ENCODE measurements around the gene RPRD1B.

The RPRD1B gene

DNA sequence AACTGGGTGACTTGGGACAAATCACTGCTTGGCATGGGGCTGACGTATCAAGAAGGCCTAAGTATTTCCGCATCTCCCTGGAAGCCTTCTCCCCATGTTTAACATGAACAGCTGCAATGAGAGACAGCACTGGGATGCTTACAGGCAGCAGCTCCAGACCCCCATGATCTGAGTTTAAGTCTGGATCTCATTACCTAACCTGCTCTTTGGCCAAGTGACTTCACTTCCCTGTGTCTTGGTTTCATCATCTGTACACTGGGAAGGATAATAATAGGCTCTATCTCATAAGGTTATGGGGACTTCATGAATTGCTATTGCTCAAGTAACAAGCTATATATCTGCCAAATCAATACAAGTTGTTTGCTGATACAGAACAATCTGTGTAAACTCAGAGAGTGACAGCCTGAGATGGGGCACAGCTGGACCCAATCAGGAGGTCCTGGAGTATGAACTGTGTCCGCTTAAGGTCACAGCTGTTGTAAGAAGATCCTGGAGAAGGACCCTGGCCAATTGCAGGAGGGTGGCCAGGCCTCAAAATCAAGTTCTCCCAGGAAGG, 75.5 kb downstream of the RPRD1B start:
- no peak for DNase-seq

DNA sequence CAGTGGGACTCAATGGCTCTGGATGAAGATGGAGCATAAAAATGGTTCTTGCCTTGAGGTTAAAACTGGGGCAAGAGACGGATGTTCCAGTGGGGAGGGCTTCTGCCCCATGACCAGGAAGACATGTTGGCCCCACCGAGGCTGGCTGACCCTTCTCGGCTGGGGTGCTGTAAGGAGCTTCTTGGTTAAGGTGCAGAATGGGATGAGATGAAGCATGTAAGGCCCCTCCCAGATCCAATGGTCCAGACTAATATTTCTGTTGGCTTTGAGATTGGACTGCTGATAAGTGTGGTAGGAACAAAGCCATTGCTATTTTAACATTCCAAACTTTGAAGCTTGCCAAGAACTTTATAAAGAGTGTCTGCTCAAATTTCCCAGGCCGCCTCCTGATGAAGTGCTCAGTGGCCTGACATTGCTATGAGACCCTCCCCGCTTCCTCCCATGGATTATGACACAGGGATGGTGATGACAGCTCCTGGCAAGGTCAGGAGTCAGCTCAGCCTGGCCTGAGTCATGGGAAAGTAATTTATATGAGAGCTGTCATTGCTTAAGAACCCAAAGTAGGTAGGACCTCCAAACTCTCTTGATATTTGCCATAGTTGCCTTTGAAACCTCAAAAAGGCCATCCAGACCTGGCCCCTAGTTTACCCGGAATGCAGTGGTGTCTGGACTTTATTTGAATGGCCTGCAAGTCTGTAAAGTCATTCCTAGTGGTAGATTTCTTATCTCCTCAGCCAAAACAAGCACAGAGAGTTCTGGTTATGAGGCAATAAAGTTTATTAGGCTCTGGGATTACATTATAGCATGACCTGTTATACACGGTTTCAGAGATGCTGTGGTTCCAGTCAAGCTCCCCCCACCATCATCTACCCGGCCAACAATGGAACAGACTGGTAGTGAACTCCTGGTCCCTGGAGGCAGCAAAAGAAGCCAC, 76.3 kb downstream of the RPRD1B start:
- no peak for DNase-seq

DNA sequence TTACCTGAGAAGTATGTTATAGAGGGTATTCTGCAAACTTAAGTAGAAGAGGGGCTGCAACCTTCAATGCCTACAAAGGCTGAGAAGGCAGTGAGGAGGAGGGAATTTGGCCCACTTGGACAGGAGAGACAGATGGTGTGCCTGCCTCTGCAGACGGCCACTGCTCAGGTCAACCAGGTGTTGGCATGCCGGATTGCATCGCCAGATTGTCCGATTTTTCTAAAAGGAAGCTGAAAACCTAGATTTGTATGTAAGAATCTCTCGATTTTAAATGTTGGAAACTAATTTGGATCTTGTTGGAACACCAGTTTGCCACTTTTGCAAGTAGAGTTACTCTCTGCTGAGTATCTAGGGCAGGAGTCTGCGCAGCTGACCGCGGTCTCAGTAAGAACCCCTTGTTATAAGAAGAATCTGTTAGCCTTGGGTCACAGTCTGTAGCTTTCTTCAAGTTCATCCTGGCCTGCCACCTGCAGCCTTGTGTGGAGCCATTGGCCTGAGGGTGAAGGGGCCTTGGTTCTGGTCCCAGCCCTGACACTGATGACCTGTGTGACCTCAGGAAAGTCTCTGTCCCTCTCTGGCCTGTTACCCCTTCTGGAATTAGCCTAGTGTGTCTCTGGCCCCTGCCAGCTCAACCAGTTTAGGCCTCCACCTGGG, 77.1 kb downstream of the RPRD1B start:
- DNase-seq = no peak

DNA sequence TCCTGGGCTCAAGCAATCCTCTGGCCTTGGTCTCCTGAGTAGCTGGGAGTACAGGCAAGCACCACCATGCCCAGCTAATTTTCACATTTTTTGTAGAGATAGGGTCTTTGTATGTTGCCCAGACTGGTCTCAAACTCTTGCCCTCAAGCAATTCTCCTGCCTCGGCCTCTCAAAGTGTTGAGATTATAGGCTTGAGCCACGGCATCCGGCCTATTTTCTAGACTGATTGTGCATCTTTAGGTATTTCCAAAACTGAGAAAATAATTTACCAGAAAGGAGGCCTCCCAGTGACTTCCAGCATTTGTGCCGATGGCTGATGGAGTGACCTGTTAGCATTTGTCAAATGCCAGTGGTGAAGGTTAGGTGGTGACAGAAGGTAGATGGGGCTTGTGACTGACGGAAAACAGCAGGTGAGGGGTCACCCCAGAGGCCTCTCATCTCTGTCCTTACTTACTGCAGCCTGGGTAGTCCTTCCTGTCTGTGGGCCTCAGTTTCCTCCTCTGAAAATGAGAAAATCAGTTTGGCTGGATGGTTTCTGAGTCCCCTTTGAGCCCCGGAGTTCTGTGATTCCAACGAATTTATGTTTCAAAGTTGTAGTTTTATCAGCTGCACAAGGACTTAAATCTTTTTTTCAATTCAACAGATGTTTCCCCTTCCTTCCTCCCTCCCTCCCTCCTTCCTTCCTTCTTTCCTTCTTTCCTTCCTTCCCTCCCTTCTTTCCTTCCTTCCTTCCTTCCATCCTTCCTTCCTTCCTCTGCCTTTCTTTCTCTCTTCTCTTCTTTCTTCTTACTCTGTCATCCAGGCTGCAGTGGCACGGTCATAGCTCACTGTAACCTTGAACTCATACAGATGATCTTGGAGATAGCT, 78.1 kb downstream of the RPRD1B start:
- no peak for DNase-seq

DNA sequence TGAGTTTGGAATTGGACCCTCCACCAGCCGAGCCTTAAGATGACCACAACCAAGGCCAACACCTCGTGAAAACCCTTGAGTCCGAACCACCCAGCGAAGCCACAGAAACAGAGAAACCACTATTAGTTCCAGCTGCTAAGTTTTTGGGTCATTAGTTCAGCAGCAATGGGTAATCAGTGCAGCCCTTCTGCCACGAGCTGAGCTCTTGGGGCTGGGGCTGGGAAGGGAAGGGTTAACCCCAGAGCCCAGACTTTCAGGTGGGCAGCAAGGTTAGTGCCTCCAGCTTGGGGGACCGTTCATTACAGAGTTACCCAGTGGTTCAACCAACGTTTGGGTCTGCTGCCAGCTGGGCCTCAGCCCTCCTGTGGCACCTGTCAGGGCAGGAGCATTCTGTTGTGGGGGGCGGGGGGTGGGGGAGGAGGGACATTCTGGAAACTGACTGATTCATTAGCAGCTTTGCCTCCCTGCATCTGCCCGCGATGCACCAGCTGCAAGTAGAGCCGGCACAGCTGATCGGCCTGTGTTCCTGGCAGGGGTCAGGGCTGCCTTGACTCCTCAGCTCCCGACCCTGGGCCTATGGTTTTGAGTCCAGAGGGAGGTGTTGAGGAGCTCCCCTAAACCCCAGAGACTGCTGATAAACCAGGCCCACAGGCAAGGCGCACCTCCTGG, 78.8 kb downstream of the RPRD1B start:
- peak; percentile 33 for DNase-seq

DNA sequence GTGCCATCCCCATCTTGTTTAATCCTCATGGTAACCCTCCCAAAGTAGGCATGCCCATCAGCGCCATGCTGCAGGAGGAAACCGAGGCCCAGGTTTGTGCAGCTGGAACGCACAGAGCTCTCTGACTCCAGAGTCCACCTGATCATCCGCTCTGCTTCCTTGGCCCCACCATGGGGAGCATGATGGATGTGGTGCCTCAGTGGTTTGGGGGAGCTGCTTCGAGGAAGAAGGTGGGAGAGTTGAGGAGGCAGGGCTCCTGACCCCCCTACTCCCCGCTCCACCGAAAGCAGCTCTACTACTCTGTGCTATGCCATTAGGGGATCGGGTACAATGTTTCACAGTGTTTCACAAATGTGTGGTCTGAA, 79.4 kb downstream of the RPRD1B start:
- DNase-seq = no peak

DNA sequence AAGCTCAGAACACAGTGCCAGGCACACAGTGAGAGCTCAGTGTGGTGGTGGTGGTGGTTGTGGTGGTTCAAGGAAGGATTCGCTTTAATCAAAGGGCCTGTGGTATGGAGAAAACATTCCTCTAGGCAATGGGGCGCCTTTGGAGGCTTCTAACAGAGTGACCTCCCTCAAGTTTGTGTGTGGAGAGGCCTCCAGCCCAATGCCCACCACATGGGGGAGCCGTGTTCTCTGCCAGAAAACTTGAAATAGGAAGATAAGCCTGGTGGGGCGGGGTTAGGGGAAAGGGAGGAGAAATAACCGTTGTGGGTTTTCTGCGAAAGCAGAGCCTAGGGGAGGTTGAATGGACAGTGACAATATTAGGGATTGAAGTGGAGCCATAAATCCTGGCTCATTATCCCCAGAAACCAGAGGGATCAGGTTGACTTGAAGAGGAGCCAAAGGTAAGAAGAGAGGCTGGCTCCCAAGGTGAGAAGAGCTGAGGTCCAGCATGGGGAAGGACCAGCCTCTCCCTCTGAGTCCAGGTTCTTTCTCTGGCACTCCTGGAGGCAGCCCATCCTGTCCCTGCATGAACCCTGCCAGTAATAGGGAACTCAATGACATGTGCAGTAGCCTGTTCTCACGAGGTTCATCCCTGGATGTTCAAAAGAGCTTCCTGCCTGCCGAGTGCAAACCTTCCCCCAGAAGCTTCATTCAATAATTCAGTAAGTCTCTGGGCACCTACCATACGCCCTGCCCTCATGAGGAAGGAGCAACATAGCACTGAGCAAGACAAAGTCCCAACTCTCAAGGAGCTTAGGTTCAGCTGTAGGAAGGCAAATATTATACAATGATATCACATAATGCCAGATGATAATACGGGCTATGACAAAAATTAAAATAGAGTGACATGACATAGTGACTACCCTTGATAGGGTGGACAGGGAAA, 80.1 kb downstream of the RPRD1B start:
- no peak for DNase-seq

DNA sequence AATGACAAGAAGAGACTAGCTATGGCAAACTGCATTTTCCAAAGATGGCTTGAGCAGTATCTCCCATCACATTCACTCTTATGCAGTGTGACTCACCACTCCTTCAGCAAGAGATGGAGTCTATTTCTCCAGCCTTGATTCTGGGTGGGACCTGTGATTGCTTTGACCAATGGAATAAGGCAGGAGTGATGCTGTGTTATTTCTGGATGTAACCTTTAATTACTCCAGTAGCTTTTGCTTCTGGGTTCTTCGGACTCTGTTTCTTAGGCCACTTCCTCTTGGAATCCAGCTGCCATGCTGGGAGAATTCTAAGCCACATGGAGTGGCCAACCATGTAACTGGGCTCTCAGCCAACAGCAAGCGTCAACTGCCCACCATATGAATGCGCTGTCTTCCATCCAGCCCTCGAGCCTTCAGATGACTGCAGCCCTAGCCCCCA, 80.8 kb downstream of the RPRD1B start:
- no peak for DNase-seq

DNA sequence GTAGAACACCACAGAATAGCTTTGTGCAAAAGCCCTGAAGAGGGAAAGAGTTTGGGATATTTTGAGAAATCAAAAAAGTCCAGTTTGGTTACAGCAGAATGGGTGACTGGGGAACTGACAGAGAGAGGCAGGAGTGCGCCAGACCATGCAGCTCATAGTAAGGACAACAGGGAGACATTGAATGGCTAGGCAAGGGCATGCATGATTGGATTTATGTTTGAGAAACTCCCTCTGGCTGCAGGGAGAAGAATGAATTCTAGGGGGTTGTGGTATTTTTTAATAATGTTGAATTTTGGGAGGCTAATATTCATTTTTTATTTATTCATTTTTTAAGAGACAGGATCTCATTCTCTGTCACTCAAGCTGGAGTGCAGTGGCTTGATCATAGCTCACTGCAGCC, 81.7 kb downstream of the RPRD1B start:
- DNase-seq = no peak

DNA sequence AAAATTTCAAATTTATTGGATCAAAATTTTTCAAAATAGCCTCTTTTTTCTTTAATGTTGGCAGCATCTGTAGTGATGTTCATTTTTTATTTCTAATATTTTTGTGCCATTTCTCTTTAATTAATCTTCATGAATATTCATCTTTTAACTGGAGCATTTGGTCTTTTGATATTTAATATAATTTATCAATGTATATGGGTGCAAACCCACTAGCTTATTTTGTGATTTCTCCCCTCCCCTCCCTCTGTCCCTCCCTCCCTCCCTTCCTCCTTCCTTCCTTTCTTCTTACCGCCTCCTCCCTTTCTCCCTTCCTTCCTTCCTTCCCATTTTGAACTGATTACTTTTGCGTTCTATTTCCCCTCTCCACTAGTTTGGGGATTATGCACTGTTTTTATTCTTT, 82.3 kb downstream of the RPRD1B start:
- no peak for DNase-seq

DNA sequence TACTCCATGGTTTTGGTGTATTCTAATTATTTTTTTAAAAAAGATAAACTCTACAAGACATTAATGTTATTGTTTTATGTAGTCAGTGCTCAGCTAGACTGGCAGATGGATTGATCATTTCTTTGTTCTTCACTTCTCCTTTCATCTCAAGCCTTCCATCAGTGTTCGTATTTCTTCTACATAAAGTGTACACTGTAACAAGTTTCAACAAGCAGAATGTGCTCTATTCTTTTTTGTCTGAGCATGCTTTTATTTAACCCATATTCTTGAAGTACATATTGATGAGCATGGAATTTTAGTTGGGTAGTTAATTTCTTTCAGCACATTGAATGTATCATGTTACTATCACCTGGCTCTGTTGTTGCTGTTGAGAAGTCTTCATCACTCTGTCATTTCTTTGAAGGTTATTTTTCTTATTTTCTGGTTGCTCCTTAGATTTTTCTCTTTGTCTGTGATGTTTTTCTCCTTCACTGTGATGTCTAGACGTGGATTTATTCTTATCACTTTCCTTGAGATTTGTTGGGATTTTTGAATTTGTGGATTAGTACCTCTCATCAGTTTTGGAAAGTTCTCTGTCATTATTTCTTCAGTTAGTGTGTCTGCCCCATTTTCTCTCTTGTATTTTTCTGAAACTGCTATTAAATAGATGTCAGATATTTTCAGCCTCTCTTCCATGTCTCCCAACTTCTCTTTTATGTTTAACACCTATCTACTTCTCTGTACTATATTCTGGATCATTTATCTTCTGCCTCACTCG, 83.0 kb downstream of the RPRD1B start:
- DNase-seq = peak; percentile 57

DNA sequence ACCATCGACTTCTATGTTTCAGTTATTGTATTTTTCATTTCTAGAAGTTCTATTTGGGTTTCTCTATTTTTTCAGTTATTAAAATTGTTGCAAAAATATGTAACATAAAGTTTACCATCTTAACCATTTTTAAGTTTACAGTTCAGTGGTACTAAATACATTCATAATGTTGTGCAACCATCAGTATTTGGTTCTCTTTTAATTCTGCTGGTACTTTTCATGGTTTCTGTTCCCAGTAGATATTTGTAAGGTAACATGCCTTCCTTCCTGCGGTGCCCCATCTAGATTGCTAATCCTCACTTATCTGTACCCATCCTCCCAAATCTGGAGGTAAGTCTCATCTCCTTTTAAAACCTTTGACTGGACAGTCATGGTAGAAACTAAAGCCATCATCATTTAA, 83.7 kb downstream of the RPRD1B start:
- DNase-seq = no peak

DNA sequence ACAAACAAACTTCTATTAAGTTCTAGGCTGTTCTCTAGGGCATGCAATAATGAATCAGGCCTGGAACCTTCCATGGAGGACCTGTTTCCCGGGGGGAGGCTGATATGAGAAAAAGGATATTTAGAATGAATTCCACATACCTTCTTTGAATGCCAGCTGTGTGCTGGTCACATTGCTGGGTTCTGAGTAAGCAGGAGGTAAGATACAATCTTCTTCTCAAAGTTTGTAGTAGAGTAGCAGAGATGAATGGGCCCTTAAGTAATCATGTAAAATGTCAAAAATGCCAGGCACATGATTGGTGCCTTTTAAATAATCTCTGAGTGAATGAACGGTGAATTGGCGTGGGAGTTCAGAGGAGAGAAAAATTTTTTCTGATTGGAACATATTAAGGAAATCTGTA, 84.1 kb downstream of the RPRD1B start:
- no peak for DNase-seq

DNA sequence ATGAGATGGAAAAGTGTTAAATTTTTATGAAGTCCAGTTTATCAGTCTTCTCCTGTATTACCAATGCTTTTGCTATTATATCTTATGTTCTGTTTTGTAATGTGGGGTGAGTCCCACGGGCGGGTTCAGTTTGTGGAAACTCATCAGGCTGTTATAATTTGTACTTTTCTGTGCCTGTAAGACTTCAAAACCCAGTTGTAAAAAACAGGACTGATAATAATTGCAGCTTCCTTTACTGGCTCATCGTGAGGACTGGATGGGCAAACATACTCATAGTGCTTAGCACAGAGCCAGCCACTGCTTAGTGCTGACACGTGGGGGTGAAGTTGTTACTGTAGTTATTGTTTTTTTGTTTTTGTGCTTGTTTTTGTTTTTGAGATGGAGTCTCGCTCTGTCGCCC, 85.9 kb downstream of the RPRD1B start:
- no peak for DNase-seq

DNA sequence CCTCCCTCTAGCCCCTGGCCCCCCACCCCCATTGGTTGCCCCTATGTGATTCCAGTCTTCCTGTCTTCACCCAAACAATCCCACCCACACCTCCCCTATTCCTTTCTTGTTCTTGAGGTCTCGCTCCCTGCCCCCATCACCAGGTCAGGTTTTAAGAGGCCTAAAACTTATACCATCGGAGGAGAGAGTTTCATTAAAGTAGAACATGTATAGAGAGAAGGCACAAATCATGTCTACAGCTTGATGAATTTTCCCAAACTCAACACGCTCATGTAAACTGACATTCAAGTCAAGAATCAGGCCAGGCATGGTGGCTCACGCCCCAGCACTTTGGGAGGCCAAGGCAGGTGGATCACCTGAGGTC, 87.1 kb downstream of the RPRD1B start:
- no peak for DNase-seq

DNA sequence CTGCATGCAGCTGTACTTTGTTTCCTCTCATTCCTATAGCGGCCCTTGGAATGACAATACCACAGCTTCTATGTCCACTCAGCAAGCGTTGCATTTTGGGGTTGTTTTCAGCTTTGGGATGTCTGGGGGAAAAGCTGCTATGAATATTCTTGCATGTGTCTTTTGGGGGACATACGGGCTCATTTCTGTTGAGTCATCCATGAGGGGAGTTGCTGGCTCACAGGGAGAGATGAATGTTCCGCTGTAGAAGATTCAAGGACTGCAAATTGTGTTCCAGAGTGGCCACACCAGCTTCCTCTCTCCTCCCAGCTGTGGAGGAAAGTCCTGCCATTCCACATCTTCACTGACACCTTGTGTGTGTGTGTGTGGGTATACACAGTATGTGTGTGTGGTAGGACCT, 88.2 kb downstream of the RPRD1B start:
- no peak for DNase-seq

DNA sequence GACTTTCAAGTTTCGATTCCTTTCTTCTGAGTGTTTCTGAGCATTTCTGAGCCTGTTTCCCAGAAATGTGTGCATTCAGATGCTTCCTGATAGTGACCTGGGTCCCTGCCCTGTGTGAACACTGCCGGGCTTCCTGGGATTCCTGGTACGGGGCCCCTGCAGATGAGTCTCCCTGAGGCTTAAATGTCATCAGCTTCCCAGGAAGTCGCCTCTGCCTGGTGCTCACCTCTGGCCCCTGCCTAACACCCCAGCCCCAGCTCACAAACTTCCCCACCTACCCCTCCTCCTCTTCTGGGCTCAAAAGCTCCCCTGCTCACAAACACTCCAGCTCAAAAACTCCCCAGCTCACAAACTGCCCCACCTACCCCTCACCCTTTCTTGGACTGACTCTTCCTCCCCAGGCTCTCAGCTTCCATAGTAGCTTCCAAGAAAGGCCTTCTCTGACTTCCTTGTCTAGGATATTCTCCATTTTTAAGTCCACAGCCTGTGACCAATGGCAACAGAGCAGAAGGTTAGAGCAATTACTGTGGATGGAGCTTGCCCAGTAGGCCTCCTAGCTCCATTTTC, 89.6 kb downstream of the RPRD1B start:
- DNase-seq = no peak

DNA sequence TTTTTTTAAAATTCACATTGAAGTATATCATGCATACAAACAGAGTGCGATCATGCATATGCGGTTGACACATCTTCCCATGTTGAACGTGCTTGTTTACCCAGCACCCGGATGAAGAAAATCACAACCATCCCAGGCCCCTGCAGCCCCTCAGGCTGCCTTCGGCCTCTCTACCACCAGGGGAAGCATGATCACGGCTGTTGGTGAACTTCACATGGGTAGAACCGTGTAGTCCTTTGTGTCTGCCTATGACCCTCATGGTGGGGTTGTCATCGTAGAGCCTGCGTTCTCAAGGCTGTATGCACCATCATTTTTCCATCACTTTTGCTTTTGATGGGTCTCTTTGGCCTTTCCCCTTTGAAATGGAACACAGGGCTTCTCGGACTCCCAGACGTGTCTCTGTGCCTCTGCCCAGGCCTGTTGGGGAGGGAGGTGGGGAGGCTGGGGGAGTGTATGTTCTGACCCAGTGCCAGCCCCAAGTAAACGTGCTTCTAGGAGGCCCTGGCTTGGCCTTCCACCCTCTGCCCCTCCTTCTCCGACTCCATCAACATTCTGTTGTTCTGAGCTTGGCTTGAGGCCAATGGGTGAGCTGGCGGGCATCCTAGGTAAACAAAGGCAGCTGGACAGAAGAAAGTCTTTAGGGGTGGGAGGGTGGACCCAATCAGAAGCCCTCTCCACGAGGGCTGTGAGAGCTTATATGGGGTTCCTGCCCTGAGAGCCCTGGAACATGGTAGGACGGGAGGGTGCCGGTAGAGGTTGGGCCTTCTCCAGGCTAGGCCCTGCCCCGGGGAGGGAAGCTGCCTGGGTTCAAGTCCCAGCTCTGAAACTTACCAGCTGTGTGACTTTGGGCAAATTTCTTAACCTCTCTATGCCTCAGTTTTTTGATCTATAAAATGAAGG, 91.9 kb downstream of the RPRD1B start:
- peak; percentile 60 for DNase-seq

All from NCI-H2171 treated with DMSO at 0.1 percent for 48 hours (cell line).